Measurements from ENCODE around the gene SUSD4.

Gene SUSD4

DNA sequence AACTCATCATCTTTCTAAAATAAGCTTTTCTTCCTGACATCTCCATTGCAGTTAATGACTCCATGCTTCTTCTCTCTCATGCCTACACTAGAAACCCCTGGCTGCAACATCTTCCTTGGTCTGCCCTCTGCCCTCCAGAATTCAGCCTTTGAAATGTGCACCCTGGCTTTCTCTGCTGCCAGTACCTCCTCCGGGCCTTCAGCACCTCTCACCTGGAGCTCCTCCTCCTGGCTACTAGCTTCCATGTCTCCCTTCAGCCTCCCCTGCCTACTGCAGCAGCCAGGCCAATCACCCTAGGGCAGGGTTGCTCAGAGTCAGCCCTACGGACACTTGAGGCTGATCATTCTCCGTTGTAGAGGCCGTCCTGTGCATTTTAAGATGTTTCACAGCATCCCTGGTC is 18.3 kb downstream of the SUSD4 start:
- Histone ChIP-seq H3K4me3 (ENCODE audit: severe bottlenecking) (no peak overlapping the region), H3K27ac (ENCODE audit: poor library complexity, severe bottlenecking) (no peak overlapping the region), H3K36me3 (ENCODE audit: low read depth) (no peaks in the 10 kb centered on the region), H3K4me1 (ENCODE audit: insufficient read depth, poor library complexity, severe bottlenecking) (no peaks in the 10 kb centered on the region), H3K9me3 (ENCODE audit: severe bottlenecking) (no peaks in the 10 kb centered on the region), H3K27me3 (ENCODE audit: insufficient read depth, poor library complexity, severe bottlenecking) (no peaks in the 10 kb centered on the region)
- TF ChIP-seq, protein P1, sequence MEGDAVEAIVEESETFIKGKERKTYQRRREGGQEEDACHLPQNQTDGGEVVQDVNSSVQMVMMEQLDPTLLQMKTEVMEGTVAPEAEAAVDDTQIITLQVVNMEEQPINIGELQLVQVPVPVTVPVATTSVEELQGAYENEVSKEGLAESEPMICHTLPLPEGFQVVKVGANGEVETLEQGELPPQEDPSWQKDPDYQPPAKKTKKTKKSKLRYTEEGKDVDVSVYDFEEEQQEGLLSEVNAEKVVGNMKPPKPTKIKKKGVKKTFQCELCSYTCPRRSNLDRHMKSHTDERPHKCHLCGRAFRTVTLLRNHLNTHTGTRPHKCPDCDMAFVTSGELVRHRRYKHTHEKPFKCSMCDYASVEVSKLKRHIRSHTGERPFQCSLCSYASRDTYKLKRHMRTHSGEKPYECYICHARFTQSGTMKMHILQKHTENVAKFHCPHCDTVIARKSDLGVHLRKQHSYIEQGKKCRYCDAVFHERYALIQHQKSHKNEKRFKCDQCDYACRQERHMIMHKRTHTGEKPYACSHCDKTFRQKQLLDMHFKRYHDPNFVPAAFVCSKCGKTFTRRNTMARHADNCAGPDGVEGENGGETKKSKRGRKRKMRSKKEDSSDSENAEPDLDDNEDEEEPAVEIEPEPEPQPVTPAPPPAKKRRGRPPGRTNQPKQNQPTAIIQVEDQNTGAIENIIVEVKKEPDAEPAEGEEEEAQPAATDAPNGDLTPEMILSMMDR (IDR thresholded peaks at IDR 0.05; ENCODE audit: poor library complexity, severe bottlenecking): no peak
- no peak for DNase-seq (ENCODE audit: low spot score)
- ATAC-seq (ENCODE audit: low read depth): no peak

- Histone ChIP-seq H3K9me3 (ENCODE audit: severe bottlenecking) (no peaks in the 10 kb centered on the region), H3K36me3 (ENCODE audit: low read depth) (no peaks in the 10 kb centered on the region), H3K4me3 (ENCODE audit: severe bottlenecking) (no peak overlapping the region), H3K27me3 (ENCODE audit: insufficient read depth, poor library complexity, severe bottlenecking) (no peaks in the 10 kb centered on the region), H3K4me1 (ENCODE audit: insufficient read depth, poor library complexity, severe bottlenecking) (no peaks in the 10 kb centered on the region), H3K27ac (ENCODE audit: poor library complexity, severe bottlenecking) (no peak overlapping the region)
- ATAC-seq (ENCODE audit: low read depth): no peak
- TF ChIP-seq, protein P1 (IDR thresholded peaks at IDR 0.05; ENCODE audit: poor library complexity, severe bottlenecking): no peak
- DNase-seq (ENCODE audit: low spot score): no peak
Observed at GRCh38 chr1:223344491-223344890, 19.5 kb downstream of the SUSD4 start.

- Histone ChIP-seq H3K36me3 (ENCODE audit: low read depth) (no peaks in the 10 kb centered on the region), H3K27me3 (ENCODE audit: insufficient read depth, poor library complexity, severe bottlenecking) (no peaks in the 10 kb centered on the region), H3K27ac (ENCODE audit: poor library complexity, severe bottlenecking) (no peak overlapping the region), H3K4me1 (ENCODE audit: insufficient read depth, poor library complexity, severe bottlenecking) (no peaks in the 10 kb centered on the region), H3K4me3 (ENCODE audit: severe bottlenecking) (no peak overlapping the region), H3K9me3 (ENCODE audit: severe bottlenecking) (no peaks in the 10 kb centered on the region)
- ATAC-seq (ENCODE audit: low read depth): no peak
- no peak for DNase-seq (ENCODE audit: low spot score)
- TF ChIP-seq, protein P1 (IDR thresholded peaks at IDR 0.05; ENCODE audit: poor library complexity, severe bottlenecking): no peak
Observed at GRCh38 chr1:223343692-223344091, 20.3 kb downstream of the SUSD4 start.

DNA sequence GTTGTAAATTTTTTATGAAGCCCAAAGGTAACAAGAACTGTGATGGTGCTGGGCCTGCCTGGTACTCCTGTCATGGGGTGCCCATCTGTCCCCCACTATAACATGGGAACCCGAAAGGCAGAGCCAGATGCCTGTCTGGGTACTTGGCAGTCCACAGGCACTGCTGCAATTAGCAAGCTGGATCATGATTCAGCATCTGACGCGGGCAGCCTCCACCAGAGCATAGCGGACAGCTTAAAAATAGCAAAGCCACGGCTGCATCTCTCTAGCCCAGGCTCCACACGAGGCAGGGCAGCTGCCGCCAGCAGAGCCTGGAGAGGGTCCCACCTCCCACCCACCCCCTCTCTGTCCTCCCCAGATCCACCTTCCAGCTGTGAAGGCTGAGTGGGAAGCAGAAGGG is 22.9 kb downstream of the SUSD4 start:
- TF ChIP-seq, protein P1 (IDR thresholded peaks at IDR 0.05; ENCODE audit: poor library complexity, severe bottlenecking): no peak
- no peak overlapping the region for H3K4me3 ChIP-seq (ENCODE audit: severe bottlenecking)
- DNase-seq (ENCODE audit: low spot score) (no peak), ATAC-seq (ENCODE audit: low read depth) (no peak)
- no peaks in the 10 kb centered on the region for H3K4me1 ChIP-seq (ENCODE audit: insufficient read depth, poor library complexity, severe bottlenecking)
- H3K36me3 ChIP-seq (ENCODE audit: low read depth): no peaks in the 10 kb centered on the region
- no peaks in the 10 kb centered on the region for H3K27me3 ChIP-seq (ENCODE audit: insufficient read depth, poor library complexity, severe bottlenecking)
- no peak overlapping the region for H3K27ac ChIP-seq (ENCODE audit: poor library complexity, severe bottlenecking)
- no peaks in the 10 kb centered on the region for H3K9me3 ChIP-seq (ENCODE audit: severe bottlenecking)

GRCh38 chr1:223340637-223341036 is 23.3 kb downstream of the SUSD4 start:
- Histone ChIP-seq H3K9me3 (ENCODE audit: severe bottlenecking) (no peaks in the 10 kb centered on the region), H3K27me3 (ENCODE audit: insufficient read depth, poor library complexity, severe bottlenecking) (no peaks in the 10 kb centered on the region), H3K27ac (ENCODE audit: poor library complexity, severe bottlenecking) (no peak overlapping the region), H3K4me3 (ENCODE audit: severe bottlenecking) (no peak overlapping the region), H3K4me1 (ENCODE audit: insufficient read depth, poor library complexity, severe bottlenecking) (no peaks in the 10 kb centered on the region), H3K36me3 (ENCODE audit: low read depth) (no peaks in the 10 kb centered on the region)
- no peak for ATAC-seq (ENCODE audit: low read depth)
- no peak for DNase-seq (ENCODE audit: low spot score)
- TF ChIP-seq, protein P1 (IDR thresholded peaks at IDR 0.05; ENCODE audit: poor library complexity, severe bottlenecking): no peak
